Astrocyte of the hippocampus (primary cell): ENCODE measurements around the gene MYDGF.
"Not testable (repeated sequence)": the region's sequence is repeated elsewhere in the genome, so short reads cannot be mapped to it uniquely, and the experiment has no call there.

Source experiments
- DNase-seq: peaks from one replicate; pipeline ENCODE4 v3.0.0; 2011; ENCODE audit warnings: low read depth, low spot score

The MYDGF gene

GRCh38 chr19:4669723-4670480, at the start of gene MYDGF:
MYDGF (minus strand) TSS chr19:4670342; CDS start chr19:4670334, 8 bp downstream.
- peak; percentile 97 for DNase-seq

DNA sequence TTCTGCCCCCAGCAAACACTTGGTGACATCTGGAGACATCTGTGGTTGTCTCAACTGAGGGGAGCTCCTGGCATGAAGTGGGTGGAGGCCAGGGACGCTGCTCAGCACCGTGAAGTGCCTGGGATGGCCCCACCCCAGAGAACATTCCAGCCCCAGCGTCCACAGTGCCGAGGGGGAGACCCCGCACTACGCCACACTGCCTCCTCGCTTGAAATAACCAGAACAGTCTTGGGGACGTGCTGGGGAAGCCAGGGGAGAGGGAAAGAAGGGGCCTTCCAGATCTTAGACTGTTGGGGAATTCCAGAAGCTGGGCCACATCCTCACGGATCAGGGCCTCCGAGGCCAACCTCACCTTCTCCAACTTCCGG, 49.3 kb upstream of the MYDGF start:
- DNase-seq = no peak

- no peak for DNase-seq
Measured at GRCh38 chr19:4717966-4718701, 48.0 kb upstream of the MYDGF start.

DNA sequence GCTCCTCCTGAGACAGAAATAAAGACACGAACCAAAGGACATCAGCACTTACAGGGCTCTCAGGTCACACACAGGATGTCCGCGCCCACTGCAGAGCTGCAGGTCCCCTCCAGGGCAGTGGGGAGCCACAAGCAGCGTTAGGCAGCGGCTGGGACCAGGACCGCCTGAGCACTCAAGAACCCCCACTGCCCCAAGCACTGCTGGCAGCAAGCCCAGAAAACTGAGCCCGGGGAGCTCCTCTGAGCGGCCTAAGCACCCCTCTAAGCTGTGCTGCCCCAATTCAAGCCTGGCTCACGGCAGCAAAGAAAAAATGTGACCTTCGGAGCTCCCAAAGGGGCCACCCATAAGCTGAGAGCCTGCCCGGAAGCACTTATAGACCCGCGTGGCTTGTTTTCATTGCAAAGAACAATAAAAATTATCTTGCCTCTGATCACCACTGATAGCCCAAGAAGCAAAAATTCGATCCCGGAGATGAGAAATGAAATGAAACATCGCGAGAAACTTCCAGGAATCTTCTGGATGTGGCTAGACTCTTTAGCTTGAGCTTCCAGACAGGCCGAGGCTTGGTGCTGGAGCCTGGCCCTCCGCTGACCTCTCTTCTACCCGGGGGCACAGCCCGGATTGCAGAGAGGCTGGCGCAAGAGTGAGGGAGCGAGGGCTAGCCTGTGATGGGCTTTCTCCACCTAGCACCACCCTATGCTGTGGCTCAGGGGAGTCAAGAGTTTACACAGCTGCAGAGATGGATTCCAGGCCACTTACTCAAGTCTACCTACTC, 47.2 kb upstream of the MYDGF start:
- DNase-seq = peak; percentile 71

- DNase-seq = no peak
Measured at GRCh38 chr19:4715529-4716221, 45.5 kb upstream of the MYDGF start.

DNA sequence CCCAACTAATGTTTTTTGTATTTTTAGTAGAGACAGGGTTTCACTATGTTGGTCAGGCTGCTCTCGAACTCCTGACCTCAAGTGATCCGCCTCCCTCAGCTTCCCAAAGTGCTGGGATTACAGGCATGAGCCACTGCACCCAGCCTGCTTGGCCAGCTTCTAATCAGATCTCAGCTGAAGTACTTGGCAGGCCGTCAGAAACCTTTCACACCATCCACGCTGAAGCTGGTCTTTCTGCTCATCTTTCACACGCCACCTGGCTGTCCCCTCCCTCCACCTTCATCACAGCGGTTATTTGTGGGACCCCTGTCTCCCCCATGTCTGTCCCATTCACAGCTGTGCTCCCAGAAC, 45.0 kb upstream of the MYDGF start:
- not testable (repeated sequence) for DNase-seq

- peak; percentile 0 for DNase-seq
Measured at GRCh38 chr19:4714016-4714415, 43.9 kb upstream of the MYDGF start.

DNA sequence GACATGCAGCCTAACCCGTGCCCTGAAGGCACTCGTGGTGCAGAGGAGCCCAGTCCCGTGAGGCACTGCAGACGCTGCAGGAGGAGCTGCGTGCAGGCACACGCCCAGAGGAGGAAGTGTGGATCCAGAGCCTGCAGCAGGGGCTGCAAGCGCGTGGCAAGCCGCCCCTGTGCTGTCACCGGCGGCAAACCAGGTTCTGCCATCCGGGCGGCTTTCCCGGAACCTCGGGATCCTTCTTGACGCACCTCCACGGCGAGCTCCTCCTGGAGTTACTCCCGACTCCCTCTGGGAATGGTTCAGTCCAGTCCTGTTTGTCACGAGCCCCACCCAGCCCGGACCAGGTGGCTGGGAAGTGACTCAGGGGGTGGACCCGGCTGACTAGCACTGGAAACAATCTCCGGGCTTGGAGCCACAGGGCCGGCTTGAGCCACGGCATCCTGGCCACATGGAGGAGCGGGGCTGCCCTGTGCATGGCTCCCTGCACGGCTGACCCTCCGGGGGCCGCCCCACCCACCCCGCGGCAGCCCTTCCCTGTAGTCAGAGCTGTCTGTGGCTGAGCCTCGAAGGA, 43.3 kb upstream of the MYDGF start:
- peak; percentile 98 for DNase-seq

- DNase-seq = no peak
Measured at GRCh38 chr19:4712771-4713170, 42.6 kb upstream of the MYDGF start.

DNA sequence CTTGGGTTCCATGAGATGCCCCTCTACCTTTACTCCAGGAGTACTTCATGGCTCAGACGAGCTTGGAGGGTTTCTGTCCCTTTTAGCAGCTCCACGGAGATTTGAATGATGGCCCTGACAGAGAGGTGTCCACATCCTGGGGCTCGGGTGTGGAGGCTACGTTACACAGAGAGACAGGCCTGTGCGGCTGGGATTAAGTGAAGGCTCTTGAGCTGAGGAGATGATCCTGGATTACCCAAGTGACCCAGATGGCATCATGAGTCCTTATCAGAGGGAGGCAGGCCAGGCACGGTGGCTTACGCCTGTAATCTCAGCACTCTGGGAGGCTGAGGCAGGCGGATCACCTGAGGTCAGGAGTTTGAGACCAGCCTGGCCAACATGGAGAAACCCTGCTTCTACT, 41.1 kb upstream of the MYDGF start:
- DNase-seq = no peak

GRCh38 chr19:4710281-4710600, 40.1 kb upstream of the MYDGF start:
- DNase-seq = no peak

DNA sequence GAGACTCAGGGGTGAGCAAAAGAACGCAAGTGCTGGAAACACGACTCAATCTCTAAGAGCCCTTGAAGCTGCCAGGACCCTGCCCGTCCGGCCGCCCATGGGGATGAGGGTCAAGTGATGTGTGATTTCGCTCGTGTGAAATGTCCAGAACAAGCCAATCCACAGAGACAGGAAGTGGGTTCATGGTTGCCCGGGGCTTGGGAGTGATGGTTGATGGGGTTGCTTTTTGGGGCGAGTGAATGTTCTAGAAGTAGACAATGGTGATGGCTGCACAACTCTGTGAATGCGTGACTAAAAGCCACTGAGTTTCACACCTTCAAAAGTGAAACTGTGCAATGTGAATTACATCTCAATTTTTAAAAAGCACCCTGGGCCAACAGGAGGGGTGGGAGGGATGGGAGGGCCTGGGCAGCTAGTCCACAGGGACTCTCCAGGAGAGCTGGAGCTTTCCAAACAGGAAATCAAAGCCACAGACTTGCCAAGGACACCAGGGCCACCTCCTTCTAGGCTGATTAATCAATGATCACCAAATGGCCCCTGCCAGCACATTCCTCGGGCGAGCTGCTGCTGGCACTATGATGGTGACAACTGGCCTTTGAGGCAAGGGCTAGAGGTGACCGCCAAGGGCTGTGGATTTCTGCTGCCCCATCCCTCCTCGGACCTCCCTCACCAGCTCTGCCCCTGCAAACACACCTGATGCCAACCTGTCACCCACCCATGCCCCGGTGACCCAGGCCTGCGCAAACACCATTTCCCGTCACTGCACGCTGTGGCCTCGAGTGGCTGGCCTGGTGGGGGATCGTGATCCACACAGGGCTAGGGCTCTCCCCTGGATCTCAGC, 39.5 kb upstream of the MYDGF start:
- no peak for DNase-seq

- DNase-seq = peak; percentile 80
Measured at GRCh38 chr19:4707956-4708650, 38.0 kb upstream of the MYDGF start.

- DNase-seq = no peak
Measured at GRCh38 chr19:4707322-4707721, 37.2 kb upstream of the MYDGF start.

GRCh38 chr19:4705413-4706131, 35.4 kb upstream of the MYDGF start:
- DNase-seq = no peak

DNA sequence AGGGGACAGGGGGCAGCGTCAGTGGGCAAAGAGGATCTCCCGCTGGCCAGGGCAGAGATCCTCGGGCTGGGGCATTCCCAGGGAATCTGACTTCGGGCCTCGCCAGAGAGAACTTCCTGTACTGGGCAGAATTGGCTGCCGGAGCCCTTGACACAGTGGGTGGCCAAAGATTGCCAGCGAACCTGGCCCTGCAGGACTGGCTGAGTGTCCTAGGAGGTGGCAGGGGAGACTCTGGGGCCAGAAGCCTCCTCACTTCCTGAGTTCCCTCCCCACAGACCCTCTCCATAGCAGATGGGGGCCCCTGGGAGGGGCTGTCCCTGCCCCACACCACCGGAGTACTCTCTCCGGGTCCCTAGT, 34.2 kb upstream of the MYDGF start:
- DNase-seq = no peak

DNA sequence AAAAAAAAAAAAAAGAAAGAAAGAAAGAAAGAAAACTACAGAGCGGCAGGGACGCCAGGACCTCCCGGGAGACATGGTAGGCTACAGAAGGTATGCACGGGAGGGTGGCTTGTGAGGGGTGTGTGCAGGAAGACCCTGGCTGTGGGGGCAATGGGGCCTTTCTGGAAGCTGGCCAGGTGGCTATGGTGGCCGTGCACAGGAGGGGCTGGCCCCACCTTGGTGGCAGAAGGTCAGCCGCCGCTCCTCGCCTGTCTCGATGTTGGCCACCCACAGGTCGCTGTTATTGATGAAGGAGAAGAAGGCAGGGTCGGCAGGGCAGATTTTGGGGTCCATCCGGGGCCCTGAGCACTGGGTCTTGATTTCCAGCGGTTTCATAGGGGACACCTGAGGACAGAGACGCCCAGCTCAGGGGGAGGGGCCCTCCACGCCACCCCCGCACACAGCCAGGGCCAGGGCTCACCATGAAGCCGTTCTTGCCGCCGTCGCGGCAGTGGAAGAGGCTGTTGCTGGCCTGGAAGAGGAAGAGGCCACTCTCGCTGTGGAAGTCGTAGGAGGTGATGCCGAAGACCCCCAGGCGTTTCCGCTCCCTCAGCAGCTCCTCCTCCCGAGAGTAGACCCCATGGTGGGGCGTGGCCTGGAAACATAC, 33.7 kb upstream of the MYDGF start:
- no peak for DNase-seq

DNA sequence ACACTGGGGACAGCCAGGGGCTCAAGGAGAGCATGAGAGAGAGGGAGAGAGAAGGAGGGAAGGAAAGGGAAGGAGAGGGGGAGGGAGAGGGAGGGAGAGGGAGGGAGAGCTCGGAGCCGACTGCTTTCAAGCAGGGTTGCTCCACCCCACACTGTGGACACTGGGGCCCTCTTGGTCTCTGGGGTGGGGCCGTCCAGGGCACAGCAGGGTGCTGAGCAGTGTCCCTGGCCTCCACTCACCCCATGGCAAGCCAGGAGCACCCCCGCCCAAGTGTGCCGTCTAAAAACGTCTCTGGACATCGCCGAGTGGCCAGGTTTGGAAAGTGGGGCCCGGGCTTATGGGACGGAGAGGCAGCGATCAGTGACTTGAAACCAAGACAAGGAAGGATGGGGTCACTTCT, 32.6 kb upstream of the MYDGF start:
- DNase-seq = no peak

DNA sequence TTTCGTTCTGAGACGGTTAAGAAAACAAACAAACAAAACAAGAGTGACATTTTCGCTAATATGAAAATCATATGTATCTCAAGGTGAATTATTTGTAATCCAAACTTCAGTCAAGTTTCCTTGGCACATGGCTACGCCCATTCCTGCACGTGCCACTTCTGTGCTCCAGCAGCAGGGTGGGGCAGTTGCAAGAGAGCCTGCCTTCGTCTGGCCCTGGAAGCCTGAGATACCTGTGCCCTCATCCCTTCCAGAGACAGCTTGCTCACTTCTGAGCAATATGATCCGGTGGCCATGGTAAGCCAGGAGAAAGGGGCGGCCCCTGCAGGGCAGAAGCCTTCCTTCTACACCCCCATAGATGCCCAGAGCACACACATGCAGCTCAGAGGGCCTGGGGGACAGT, 31.4 kb upstream of the MYDGF start:
- DNase-seq = no peak
